T-helper 1 cell (primary cell): Measurements from ENCODE around the gene WBP1L.
"Not testable (repeated sequence)": the region's sequence is repeated elsewhere in the genome, so short reads cannot be mapped to it uniquely, and the experiment has no call there.

Experiments used
- DNase-seq, 5 donors: peaks; one replicate each; pipeline ENCODE4 v3.0.0-alpha.2; 2012 to 2020

The WBP1L gene

GRCh38 chr10:102813017-102813541 is 69.3 kb downstream of the WBP1L start:
- DNase-seq: no peak

- DNase-seq: no peak
Observed at GRCh38 chr10:102813734-102814452, 70.1 kb downstream of the WBP1L start.

- no peak for DNase-seq
Observed at GRCh38 chr10:102814453-102814871, 70.7 kb downstream of the WBP1L start.

- DNase-seq: no peak
Observed at GRCh38 chr10:102814873-102815661, 71.3 kb downstream of the WBP1L start.

GRCh38 chr10:102815790-102816549 is 72.2 kb downstream of the WBP1L start:
- no peak for DNase-seq

GRCh38 chr10:102817175-102817574 is 73.4 kb downstream of the WBP1L start:
- no peak for DNase-seq

- DNase-seq: no peak
Observed at GRCh38 chr10:102819054-102819453, 75.3 kb downstream of the WBP1L start.

GRCh38 chr10:102820008-102820407 is 76.3 kb downstream of the WBP1L start:
- not testable (repeated sequence) for DNase-seq

GRCh38 chr10:102822222-102822621 is 78.5 kb downstream of the WBP1L start:
- DNase-seq: no peak

- DNase-seq: no peak
Observed at GRCh38 chr10:102824664-102825063, 80.9 kb downstream of the WBP1L start.

GRCh38 chr10:102826148-102826796 is 82.5 kb downstream of the WBP1L start:
- DNase-seq: no peak

GRCh38 chr10:102827597-102827975 is 83.8 kb downstream of the WBP1L start:
- DNase-seq: no peak

GRCh38 chr10:102831322-102832071 is 87.7 kb downstream of the WBP1L start:
- no peak for DNase-seq

- DNase-seq: no peak
Observed at GRCh38 chr10:102832248-102832647, 88.5 kb downstream of the WBP1L start.

GRCh38 chr10:102832987-102833386 is 89.2 kb downstream of the WBP1L start:
- no peak for DNase-seq

GRCh38 chr10:102834143-102834542 is 90.4 kb downstream of the WBP1L start:
- no peak for DNase-seq

GRCh38 chr10:102835007-102835482 is 91.3 kb downstream of the WBP1L start:
- DNase-seq: peak; percentile 38 to 72 (median 64)

- DNase-seq: no peak
Observed at GRCh38 chr10:102837230-102837721, 93.5 kb downstream of the WBP1L start, which contains the start of gene CYP17A1. CYP17A1 (minus strand) TSS chr10:102837413; CDS start chr10:102837361, 52 bp downstream.

GRCh38 chr10:102838276-102838927 is 94.7 kb downstream of the WBP1L start:
- not testable (repeated sequence) for DNase-seq

- DNase-seq: no peak
Observed at GRCh38 chr10:102841827-102842345, 98.1 kb downstream of the WBP1L start.
